Measurements from ENCODE around the gene GPR108. TPM values are rescaled to one million over a fixed set of nuclear protein-coding genes. Genes with fewer than 3 reads are reported as not detected.

Gene GPR108
- polyA plus RNA-seq, 1 donor from 2014 or later, result 24.6 TPM

- TF ChIP-seq EZH2 (IDR thresholded peaks at IDR 0.05; ENCODE audit: borderline replicate concordance, insufficient read depth, low read length, poor library complexity, severe bottlenecking) (no peak), SMC3 (conservative IDR thresholded peaks at IDR 0.05; ENCODE audit: poor library complexity) (no peak), POLR2AphosphoS5 (IDR thresholded peaks at IDR 0.05) (no peak)
- Histone ChIP-seq H4K20me1 (ENCODE audit: insufficient read depth) (no peaks in the 10 kb centered on the region), H3K27ac (ENCODE audit: low read length) (no peak overlapping the region), H3K79me2 (replicated peaks; ENCODE audit: insufficient read depth, low read length) (no peaks in the 10 kb centered on the region), H2AFZ (ENCODE audit: low read depth, low read length) (no peak overlapping the region), H3K9me3 (ENCODE audit: low read length) (no peaks in the 10 kb centered on the region), H3F3A (ENCODE audit: insufficient read depth, low read length, poor library complexity, severe bottlenecking) (no peaks in the 10 kb centered on the region), H3K9me2 (ENCODE audit: insufficient read depth, low read length) (no peaks in the 10 kb centered on the region), H3K27me3 (ENCODE audit: insufficient read depth, low read depth, low read length) (no peaks in the 10 kb centered on the region), H3K4me3 (ENCODE audit: low read length) (no peak overlapping the region), H3K36me3 (ENCODE audit: insufficient read depth, low read length) (no peaks in the 10 kb centered on the region), H3K9ac (ENCODE audit: low read length) (no peak overlapping the region), H3K4me2 (ENCODE audit: low read length) (no peak overlapping the region)
Observed at GRCh38 chr19:6683971-6684370, 53.4 kb downstream of the GPR108 start.

GRCh38 chr19:6682607-6683128, 54.7 kb downstream of the GPR108 start:
- Histone ChIP-seq H3K9me2 (ENCODE audit: insufficient read depth, low read length) (no peaks in the 10 kb centered on the region), H4K20me1 (ENCODE audit: insufficient read depth) (no peaks in the 10 kb centered on the region), H3K4me3 (ENCODE audit: low read length) (no peak overlapping the region), H3F3A (ENCODE audit: insufficient read depth, low read length, poor library complexity, severe bottlenecking) (no peaks in the 10 kb centered on the region), H3K79me2 (replicated peaks; ENCODE audit: insufficient read depth, low read length) (no peaks in the 10 kb centered on the region), H3K4me2 (ENCODE audit: low read length) (no peak overlapping the region), H3K9me3 (ENCODE audit: low read length) (no peaks in the 10 kb centered on the region), H3K36me3 (ENCODE audit: insufficient read depth, low read length) (no peaks in the 10 kb centered on the region), H3K27me3 (ENCODE audit: insufficient read depth, low read depth, low read length) (no peaks in the 10 kb centered on the region), H3K27ac (ENCODE audit: low read length) (no peak overlapping the region), H3K9ac (ENCODE audit: low read length) (no peak overlapping the region), H2AFZ (ENCODE audit: low read depth, low read length) (no peak overlapping the region)
- TF ChIP-seq MXI1 (conservative IDR thresholded peaks at IDR 0.05; ENCODE audit: poor library complexity, severe bottlenecking), result no peak
- no peak for TF ChIP-seq EP300 (conservative IDR thresholded peaks at IDR 0.05; ENCODE audit: poor library complexity, severe bottlenecking)
- no peak for TF ChIP-seq CTCF (IDR thresholded peaks at IDR 0.05; ENCODE audit: poor library complexity, severe bottlenecking)
- TF ChIP-seq EZH2 (IDR thresholded peaks at IDR 0.05; ENCODE audit: borderline replicate concordance, insufficient read depth, low read length, poor library complexity, severe bottlenecking), result no peak
- TF ChIP-seq RAD21 (conservative IDR thresholded peaks at IDR 0.05), result no peak

- no peaks in the 10 kb centered on the region for H3K36me3 ChIP-seq (ENCODE audit: insufficient read depth, low read length)
- no peak overlapping the region for H3K27ac ChIP-seq (ENCODE audit: low read length)
- H3K27me3 ChIP-seq (ENCODE audit: insufficient read depth, low read depth, low read length), result no peaks in the 10 kb centered on the region
- H3F3A ChIP-seq (ENCODE audit: insufficient read depth, low read length, poor library complexity, severe bottlenecking), result no peaks in the 10 kb centered on the region
- H3K9me2 ChIP-seq (ENCODE audit: insufficient read depth, low read length), result no peaks in the 10 kb centered on the region
- TF ChIP-seq RAD21 (conservative IDR thresholded peaks at IDR 0.05) (no peak), POLR2AphosphoS5 (IDR thresholded peaks at IDR 0.05) (no peak), EZH2 (IDR thresholded peaks at IDR 0.05; ENCODE audit: borderline replicate concordance, insufficient read depth, low read length, poor library complexity, severe bottlenecking) (no peak)
- H3K9me3 ChIP-seq (ENCODE audit: low read length), result no peaks in the 10 kb centered on the region
- H3K79me2 ChIP-seq (replicated peaks; ENCODE audit: insufficient read depth, low read length), result no peaks in the 10 kb centered on the region
- H3K9ac ChIP-seq (ENCODE audit: low read length), result no peak overlapping the region
- no peaks in the 10 kb centered on the region for H4K20me1 ChIP-seq (ENCODE audit: insufficient read depth)
- H3K4me3 ChIP-seq (ENCODE audit: low read length), result no peak overlapping the region
- no peak overlapping the region for H2AFZ ChIP-seq (ENCODE audit: low read depth, low read length)
- H3K4me2 ChIP-seq (ENCODE audit: low read length), result no peak overlapping the region
Observed at GRCh38 chr19:6680141-6680540, 57.2 kb downstream of the GPR108 start.

Other genes starting within 250 kb of the GPR108 start
- gene TUBB4A, start 235.3 kb downstream of the GPR108 start, polyA plus RNA-seq, result 17.8 and 25.9 TPM in 2 replicates
- gene TNFSF9, start 206.6 kb downstream of the GPR108 start, polyA plus RNA-seq, result 0.86 and 1.3 TPM in 2 replicates
- gene CD70, start 146.4 kb downstream of the GPR108 start, polyA plus RNA-seq, result not detected in 2 replicates
- gene TNFSF14, start 67.4 kb downstream of the GPR108 start, polyA plus RNA-seq, result not detected in 2 replicates
- not detected in 2 replicates for gene C3, start 16.9 kb downstream of the GPR108 start, polyA plus RNA-seq
- gene TRIP10, start 2.1 kb upstream of the GPR108 start, polyA plus RNA-seq, result 0.76 TPM in 2 replicates
- 3.6 TPM in 1 of 2 replicates, not detected in the other for gene SH2D3A, start 29.9 kb upstream of the GPR108 start, polyA plus RNA-seq
- gene VAV1, start 35.1 kb upstream of the GPR108 start, polyA plus RNA-seq, result not detected in 2 replicates
- not detected in 2 replicates for gene ADGRE1, start 150.0 kb upstream of the GPR108 start, polyA plus RNA-seq